SKM-1 treated with dmso at 0.1 percent for 144 hours (cell line): ENCODE results near the gene CASTOR1.
"Not testable (repeated sequence)": the region's sequence is repeated elsewhere in the genome, so short reads cannot be mapped to it uniquely, and the experiment has no call there.

Source experiments
- DNase-seq: peaks from one replicate; lab custom pipeline; 2025; ENCODE audit not compliant: unreplicated experiment; lab: John Stamatoyannopoulos, UW

The CASTOR1 gene

DNA sequence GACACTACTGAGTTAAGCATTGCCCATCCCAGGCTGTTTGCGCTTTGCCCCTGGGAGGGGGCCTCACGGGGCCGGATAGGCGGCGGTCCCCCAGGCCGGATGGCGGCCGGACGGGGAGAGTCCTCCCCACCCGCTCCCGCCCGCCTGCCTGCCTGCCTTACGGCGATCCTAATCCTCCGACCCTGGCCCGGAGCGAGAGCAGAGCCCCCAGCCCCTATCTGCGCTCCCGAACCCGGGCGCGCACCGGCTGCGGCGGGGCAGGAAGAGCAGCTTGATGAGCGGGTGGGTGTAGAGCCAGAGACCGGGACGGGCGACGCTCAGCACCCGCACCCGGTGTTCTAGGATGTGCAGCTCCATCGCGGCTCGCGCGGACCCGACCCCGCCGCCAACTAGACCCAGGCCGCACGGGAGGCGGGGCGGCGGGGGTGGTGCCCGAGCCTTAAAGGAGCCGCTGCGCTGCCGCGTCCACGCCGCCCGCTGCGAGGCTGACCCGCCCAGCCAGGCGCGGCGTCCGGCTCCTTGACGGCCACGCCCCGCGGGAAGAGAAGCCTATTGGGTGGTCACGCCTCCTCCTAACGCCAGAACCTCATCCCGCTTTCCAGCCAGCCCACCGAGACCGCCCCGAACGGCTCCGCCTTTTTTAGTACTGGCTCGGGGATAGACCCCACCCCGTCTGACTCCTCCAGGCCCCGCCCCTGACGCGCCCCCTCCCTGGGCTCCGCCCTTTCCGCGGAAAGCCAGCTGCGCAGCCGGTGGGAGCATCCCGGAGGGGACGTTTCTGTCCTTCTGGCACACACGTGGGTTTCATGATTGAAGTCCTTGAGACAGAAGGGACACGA is at the start of gene CASTOR1:
CASTOR1 (minus strand) TSS at position 365 of the 839 bp plus-strand sequence; CDS start at position 357, 8 bp downstream.
- DNase-seq = peak; percentile 74

DNA sequence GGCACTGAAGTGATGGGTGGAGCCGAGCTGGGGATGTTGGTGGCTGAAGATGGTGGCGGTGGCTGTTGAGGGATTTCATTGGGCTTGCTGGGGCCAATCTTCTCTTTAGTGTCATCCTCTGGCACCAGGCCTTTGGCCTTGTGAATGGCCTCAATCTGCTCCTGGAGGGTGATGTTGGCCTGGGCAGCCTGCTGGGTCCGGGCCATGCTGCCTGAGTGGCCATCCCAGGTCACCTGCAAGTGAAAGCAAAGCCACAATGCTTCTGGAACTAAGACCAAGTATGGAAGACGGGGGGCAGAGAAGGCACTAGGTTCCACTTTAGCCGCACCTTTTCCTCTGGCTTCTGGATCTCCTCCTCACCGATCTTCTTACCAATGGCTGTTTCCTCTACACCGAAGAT is 49.5 kb upstream of the CASTOR1 start:
- DNase-seq = no peak

DNA sequence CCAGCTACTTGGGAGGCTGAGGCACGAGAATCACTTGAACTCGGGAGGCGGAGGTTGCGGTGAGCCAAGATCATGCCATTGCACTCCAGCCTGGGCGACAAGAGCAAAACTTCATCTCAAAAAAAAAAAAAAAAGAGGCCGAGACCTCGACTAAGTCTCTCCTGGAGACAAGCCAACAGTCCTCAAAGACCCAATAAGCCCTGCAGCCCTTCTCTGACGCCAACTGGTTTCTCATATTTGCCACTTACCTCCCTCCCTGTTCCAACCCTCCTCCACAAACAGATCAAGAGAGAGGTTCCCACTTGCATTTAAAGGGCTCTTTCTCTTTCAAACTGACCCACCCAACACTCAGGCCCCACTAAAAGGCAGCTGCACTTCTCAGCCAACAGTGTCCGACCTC is 49.0 kb upstream of the CASTOR1 start:
- DNase-seq = not testable (repeated sequence)

DNA sequence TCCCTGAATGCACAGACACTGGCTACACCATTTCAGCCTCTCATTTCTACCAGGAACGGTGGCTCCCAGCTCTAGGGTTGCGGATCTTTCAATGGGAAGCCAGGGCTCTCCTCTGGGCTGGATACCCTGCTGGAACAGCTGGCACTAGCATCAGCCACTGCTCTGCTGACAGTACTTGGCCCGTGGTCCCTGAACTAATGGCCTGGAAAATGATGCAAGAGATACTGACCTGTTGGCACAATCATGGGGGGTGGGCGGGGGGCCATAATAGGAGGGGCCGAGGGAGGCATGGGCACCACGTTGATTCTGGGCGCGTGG is 48.1 kb upstream of the CASTOR1 start:
- DNase-seq = no peak

DNA sequence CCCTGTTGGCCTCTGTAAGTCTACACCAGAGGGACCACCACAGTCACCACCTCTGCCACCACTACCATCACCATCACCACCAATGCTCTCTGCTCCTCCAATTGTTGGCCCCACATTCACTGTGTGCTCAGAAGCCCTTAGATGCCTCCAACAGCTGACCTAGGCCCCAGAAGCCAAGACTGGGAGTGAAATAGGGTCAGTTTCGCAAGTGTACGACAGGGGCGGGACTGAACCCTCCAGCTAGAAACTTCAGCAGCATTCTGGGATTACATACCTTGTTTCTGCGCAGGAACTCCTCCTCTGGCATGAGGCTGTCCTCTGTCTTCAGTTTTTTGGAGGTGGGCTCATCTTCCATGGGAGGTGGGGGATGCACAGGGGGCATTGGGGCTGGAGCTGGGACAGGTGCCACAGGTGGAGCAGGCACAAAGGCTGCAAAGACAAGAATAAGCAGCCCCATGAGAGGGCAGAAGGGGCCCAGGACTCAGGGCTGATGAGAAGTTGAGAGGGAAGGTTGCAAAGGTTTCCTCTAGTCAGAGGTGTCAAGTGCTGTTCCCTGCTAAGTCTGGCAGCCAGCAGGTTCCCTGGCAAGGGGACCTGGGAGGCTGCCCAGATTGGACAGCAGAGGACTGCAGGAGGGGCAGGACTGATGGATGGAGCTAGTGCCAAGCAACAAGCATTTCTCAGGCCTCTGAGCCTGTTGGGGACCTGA is 47.6 kb upstream of the CASTOR1 start:
- no peak for DNase-seq

DNA sequence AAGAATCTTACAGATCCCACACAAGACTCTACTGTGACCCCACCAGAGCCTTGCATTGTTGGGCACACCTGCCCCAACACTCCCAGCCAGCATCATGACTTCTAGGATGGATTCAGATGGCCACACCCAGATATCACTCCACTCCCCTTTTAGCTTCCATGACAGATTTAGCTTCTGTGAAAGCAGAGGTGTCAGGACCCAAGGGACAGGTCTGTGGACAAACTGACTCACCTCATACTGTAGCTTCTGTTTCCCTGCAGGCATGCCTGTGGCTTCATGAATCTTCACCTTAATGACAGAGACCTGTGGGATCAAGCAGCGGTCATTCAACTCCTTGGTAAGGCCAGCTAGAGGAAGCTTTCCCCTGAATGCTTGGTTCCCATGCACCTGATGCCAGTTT is 45.9 kb upstream of the CASTOR1 start:
- DNase-seq = no peak

DNA sequence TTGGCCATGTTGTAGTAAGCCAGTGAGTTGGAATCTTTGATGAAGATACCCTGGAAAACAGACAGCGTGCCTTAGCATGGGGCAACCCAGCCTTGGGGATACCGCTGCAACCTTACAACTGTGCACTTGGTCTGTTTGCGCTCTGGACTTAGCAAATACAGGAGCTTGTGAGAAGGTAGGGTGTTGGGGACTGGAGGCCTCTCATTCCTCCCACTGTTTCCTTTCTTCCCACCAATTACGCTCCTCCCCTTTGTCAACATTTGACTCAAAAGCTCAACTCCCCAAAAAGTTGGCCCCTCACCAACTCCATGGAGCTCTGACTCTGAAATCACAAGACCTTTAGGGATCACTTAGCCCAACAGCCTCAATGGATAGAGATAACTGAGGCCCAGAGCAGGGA is 45.3 kb upstream of the CASTOR1 start:
- no peak for DNase-seq

DNA sequence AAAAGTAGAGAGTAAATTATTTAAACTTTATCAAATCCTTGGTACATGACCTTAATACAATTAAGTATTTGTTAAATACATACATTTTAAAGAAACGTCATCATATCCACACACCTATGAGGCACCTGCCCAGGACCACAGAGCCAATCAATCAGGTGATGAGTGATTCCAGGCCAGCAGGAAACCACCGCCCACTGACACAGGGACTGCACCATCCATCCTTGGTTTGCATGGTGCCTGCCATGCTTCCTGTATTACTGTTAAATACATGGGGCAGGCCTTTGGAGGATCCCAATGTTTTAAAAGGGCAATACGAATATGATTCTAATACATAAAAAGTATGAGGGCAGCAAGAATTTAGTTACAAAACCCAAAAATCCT is 44.4 kb upstream of the CASTOR1 start:
- no peak for DNase-seq

DNA sequence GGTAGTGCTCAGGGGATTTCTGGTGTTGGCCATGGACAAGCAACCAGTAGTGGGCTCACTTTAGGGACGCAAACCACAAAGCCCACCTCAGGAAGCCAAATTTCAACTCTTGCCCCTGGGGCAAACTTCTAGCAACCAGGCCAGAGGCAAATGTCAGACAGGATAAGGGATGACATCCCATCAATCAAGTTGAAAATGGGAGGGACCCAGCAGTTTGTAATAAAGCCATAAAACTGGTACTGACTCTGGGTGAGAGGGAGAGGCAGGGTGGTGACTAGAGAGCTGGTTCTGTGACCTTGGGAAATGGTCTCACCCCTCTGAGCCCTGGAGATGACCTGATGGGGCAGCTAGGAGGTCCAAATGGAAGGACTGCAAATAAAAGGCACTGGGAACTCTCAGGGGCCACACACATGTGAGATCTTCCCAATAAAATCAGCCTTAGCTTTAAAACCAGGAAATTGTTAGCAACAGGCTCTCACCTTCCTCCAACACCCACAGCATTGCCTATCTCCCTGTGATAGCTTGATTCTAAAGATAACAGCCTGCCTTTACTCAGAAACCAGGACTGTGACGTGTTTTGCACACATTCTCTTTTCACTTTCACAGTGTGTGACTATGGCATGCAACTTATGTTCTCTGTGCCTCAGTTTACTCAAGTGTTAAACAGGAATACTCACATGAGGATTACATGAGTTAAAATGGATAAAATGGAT is 43.8 kb upstream of the CASTOR1 start:
- DNase-seq = no peak

DNA sequence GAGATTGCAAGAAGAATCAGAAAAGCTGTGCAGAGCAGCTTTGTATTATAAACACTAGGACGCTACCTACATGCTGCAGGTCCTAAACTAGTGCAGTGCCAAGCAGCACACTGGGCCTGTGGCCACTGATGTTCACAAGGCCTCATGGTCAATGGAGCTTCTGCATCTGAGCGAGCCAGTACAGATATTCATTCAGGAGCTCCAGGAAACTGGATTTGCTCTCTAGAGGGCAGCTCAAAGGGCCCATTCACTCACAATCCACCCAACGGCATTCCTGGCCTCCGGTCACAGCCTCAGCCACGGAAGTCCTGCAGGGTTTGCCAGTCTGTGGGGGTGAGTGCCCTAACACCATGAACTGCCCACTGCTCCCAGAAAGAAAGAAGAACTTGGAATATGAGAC is 43.2 kb upstream of the CASTOR1 start:
- DNase-seq = no peak

DNA sequence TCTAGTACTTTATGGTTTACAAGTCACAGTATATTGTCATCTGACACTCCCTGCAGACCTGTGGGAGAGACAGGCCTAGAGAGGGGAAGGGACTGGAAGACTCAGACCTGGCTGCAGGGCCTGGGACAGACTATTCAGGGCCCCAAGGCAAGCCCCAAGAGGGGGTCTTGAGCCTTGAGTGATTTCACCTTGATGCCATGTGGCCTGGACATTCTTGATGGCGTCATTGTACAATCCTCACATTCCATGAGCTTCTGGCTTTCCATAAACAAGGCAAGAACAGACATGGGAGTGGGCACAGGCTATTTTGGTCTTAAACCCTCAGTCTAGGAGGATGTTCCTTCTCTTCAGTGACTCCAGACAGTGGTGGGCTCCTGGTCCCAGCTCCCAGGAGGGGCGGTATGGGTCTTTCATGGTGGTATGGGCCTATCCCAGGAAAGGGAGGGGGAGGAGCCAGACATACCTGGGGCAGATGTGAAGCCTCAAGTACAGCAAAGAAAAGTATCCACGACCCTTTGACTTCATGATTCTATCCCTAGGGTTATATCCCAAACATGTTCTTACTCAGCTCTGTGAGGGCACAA is 39.3 kb upstream of the CASTOR1 start:
- DNase-seq = no peak

DNA sequence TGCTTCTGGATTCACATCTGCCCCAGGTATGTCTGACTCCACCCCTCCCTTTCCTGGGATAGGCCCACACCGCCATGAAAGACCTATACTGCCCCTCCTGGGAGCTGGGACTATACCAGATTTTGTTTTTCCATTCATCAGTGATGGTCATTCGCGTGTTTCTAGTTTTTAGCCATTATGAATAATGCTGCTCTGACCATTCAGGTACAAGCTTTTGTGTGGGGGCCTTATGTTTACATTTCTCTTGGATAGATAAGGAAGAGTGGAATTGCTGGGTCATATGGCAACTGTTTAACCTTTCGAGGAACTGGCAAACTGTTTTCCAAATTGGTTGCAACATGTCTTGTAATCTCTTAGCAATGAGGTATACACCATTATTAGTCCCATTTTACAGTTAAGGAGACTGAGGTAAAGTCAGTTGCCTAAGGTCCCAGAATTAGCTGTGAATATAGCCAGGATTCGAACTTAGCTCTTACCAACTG is 38.6 kb upstream of the CASTOR1 start:
- DNase-seq = no peak

DNA sequence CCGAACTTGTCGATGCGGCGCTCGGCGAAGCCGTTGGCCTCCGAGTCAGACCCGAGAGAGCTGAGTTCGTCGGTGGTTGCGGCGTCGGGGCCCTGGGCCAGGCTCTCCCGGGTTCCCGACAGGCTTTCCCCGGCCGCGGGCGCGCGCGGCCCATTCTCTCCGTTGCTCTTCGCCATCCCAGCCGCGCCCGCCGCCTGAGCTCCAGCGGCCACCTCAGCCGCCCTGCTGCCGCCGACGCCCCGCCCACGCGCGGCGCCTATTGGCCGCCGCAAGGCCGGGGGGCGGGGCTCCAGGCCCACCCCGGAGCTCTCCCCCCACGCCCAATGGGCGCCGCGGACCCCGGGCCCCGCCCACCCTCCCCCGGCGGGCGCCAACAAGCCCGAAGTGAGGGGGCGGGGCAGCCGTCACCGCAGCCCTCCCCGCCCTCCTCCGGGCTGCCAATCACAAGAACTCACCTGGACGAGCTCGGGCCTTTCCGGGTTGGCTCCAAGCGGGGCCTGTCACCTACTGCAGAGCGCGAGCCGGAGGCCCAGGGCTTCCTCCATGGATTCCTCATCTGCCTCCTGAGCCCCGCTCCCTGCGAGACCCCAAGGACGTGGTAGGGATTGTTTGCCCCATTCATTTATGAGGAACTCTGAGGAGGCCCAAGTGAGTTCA is 37.5 kb upstream of the CASTOR1 start, which contains the start of gene TBC1D10A:
TBC1D10A (minus strand) TSS at position 236 of the 657 bp plus-strand sequence; CDS start at position 176, 60 bp downstream.
- peak; percentile 76 for DNase-seq

DNA sequence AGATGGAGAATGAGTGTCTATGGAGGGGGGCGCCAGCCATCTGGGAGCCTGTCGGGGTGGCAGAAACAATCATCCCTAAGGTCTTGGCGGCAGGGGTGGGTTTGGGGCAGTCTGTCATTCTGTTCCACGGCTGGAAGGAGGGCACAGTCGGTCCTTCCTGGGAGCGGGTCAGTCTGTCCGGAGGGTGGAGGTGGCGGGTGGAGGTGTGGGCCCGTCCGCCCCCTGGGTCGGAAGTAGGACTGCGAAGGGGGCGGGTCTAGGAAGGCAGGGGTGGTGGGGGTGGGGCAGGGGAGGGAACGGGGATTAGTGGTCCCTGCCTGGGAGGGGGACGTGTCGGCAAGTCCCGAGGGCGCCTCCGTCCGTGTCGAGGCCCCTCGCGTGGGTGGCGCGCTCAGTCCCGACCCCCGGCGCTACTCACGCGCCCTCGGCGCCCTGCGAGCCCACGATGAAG is 37.0 kb upstream of the CASTOR1 start:
- no peak for DNase-seq

DNA sequence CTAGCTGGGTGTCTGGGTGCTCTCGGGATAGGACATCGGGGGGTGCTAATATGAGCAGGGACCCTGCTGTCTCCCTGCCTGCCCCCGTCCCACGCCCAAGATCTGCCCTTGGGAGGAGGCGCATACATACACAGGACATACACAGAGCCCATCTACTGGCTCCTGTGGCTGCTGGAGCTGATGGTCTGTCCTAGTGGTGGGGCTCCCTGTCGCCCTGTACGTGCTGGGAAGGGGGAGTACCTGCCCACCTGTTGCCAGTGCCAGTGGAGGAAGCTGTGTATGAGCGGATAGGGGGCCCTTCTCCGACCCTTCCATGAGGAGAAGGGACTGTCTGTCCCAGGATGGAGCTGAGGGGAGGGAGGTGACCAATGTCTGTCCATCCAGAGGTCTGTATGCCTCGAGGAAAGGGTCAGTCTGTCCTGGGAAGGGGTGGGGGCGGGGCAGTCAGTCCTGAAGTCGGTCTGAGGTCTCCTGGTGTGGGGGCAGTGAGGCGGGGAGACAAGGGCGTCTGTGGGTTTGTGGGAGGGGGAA is 36.5 kb upstream of the CASTOR1 start:
- DNase-seq = no peak

DNA sequence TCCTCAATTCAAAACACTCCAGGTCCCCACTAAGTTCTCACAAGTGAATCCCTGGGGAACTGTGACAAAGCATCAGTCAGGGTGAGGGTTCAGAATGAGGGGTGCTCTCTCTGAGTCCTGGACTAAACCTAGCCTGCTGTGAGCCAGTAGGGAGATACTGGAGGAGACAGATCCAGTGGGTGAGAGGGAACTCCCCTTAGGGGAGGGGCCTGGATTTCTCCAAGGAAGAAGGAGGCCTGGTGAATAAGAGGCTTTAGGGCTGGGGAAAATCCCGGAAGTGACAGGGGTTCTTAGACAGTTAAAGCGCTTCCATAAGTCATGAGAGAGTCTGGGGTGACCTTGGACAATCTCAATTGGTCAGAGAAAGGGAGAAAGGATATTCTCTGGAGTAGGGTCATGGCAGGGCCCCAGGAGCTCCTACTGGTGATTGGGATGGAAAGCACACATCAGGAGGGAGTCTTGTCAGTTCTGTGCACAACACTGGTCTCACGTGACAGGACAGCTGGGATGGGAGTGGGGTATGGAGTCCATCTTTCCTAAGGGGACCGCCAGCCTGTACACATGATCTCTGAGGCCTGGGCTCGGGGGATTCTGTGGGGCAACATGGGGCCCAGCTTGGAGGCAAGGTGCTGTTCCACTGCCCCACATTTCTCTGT is 35.9 kb upstream of the CASTOR1 start:
- no peak for DNase-seq

DNA sequence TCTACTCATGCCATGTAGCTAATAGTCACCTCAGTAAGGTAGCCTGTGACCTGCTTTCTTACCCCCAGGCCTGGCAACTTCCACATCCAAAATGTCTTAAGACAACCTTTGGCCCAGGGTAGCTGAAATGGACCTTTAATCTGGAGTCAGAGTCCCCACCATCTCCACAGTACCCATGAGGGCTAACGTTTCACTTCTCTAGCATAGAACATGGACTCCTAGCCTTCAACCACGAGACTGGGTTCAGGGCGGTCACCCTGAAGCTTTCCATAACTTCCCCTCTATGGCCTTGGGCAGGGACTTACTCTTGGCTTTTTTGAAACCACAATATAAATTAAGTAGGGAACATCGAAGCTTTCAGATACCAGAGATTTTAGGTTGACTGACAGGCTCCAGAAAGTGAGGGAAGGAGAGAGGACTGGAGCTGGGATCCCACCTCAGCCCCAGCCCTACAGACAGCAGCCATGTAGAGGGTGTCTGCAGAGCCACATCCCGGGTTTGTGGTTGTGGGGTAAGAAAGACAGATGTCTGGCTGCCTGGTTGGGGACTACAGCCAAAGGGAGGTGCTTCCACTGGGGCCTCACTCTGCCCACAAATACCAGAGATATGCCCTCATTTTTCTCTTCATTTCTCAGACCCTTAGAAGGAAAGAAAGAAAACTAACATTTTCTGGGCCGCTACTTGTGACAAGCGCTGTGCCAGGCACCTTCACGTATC is 34.9 kb upstream of the CASTOR1 start:
- no peak for DNase-seq

DNA sequence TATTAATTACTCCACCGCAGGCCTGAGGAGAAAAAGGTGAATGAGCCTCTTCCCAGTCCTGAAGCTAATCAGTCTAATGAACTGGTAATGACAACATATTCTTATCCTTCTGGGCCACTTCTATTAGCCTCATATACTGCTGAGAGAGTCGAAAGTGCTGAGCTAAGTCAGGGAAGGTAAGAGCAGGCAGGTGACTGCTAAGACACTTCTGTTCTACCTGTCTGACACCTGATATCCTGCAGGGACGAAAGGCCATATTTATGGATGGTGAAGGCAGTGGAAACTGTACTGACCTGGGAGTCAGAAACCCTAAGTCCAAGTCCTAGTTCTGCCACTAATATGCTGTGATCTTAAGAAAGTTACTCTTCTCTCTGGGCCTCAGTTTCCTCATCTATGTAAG is 33.9 kb upstream of the CASTOR1 start:
- DNase-seq = no peak

DNA sequence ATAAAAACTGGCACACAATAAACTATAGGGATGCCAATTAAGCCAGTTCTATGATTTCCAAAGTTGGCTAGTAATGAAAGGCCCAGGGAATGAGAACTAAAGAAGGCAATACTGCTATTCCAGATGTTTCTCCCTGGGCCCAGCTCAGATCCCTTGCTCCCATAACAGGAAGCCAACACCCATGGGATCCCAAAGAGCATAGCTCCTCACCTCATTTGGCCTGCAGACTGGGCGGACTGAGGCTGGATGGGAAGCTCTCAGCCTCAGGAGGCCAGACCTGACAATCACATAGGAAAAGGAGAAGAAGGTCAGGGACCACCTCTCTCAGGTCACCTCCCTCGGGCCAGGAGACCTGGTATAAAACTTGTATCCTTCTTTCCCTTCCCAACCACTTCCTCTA is 32.2 kb upstream of the CASTOR1 start:
- DNase-seq = no peak
